Measurements from ENCODE around the gene ATP9A.
A peak's percentile ranks its signal among the peaks of the same experiment; 100 is the strongest.
"Not testable (repeated sequence)": the region's sequence is repeated elsewhere in the genome, so short reads cannot be mapped to it uniquely, and the experiment has no call there.

Gene ATP9A

DNA sequence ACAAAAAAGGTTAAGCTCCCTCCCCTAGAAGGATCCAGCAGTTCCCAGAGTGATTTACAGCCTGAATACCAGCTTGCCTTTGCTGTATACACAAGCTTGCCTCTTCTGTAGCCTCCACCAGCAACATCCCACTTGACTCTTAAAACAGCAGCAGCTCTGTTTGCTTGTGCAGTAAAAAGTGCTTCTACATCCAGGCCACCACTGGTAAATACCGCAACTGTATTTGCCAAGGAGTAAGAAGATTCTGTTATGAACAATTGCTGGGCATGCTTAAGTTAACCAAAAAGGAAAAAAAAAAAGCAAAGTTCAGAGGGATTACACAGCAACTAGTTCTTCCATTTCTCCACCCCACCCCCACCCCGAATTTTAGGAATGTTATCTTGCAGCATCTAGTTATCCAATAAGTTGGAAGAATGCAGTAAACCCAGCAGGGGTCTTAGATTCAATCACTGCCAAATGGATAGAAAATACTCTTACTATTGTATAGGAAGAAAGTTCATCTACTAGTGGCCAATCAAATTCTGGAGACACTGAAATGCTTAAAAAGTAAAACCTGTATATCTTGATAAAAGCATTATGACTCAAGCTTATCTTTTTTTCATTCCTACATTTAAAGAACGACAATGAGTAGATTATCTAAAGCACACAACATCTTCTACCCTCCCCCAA lies 29.3 kb upstream of the ATP9A start:
- DNase-seq (ENCODE audit: low read depth in 2 of 2): no peak

GRCh38 chr20:51796340-51796739 lies 28.1 kb upstream of the ATP9A start:
- DNase-seq (ENCODE audit: low read depth in 2 of 2): no peak

DNA sequence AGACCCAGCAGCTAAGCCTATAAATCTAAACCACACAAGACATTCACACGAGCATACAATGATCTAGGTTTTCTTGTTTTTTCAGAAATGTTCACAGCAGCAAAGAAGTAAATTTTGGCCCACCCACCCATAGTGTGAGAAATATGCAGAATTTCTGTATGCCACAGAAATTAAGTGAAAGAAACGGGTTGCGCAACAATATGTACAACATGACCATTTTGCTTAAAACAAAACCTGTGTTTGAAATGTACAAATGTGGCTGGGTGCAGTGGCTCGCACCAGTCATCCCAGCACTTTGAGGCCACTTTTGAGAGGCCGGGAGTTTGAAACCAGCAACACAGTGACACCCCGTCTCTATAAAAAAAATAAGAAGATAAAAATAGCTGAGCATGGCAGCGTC lies 24.8 kb upstream of the ATP9A start:
- DNase-seq (ENCODE audit: low read depth in 2 of 2): no peak

DNA sequence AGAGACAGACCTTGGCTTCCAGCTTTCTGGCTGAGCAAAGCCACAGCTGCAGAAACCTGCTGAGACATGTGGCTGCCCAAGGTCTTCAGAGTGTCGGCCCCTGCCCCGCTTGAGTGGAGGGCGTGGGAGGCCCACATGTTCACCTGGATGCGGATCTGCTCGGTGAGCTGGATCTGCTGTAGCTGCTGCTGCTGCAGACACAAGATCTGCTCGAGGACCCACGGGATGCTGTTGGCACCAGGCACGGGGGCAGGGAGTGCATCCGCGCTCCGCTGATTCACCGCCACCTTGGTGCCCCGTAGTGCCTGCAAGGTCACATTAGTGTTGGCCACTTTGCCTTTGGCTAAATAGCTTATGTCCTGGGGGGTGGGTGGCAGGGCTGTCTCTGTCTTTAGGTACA lies 23.4 kb upstream of the ATP9A start:
- no peak for DNase-seq (ENCODE audit: low read depth in 2 of 2)

- no peak for DNase-seq (ENCODE audit: low read depth in 2 of 2)
These were observed 22.1 kb upstream of the ATP9A start for GRCh38 chr20:51790256-51790655.

- DNase-seq (ENCODE audit: low read depth in 2 of 2): no peak
These were observed 21.2 kb upstream of the ATP9A start for GRCh38 chr20:51789434-51789833.

- no peak for DNase-seq (ENCODE audit: low read depth in 2 of 2)
These were observed 20.6 kb upstream of the ATP9A start for GRCh38 chr20:51788822-51789221.

- no peak for DNase-seq (ENCODE audit: low read depth in 2 of 2)
These were observed 16.1 kb upstream of the ATP9A start for GRCh38 chr20:51784299-51784698.

DNA sequence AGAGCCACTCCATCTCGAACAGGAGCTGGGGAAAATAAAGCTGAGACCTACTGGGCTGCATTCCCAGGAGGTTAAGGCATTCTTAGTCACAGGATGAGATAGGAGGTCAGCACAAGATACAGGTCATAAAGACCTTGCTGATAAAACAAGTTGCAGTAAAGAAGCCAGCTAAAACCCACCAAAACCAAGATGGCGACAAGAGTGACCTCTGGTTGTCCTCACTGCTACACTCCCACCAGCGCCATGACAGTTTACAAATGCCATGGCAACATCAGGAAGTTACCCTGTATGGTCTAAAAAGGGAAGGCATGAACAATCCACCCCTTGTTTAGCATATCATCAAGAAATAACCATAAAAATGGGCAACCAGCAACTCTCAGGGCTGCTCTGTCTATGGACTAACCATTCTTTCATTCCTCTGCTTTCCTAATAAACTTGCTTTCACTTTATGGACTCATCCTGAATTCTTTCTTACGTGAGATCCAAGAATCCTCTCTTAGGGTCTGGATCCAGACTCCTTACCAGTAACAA lies 10.1 kb upstream of the ATP9A start:
- not testable (repeated sequence) for DNase-seq (ENCODE audit: low read depth in 2 of 2)

- DNase-seq (ENCODE audit: low read depth in 2 of 2): no peak
These were observed 7.1 kb upstream of the ATP9A start for GRCh38 chr20:51775241-51775640.

- DNase-seq (ENCODE audit: low read depth in 2 of 2): no peak
These were observed 4.0 kb upstream of the ATP9A start for GRCh38 chr20:51772236-51772635.

GRCh38 chr20:51769976-51770615 lies 1.9 kb upstream of the ATP9A start:
- DNase-seq (ENCODE audit: low read depth in 2 of 2): no peak

DNA sequence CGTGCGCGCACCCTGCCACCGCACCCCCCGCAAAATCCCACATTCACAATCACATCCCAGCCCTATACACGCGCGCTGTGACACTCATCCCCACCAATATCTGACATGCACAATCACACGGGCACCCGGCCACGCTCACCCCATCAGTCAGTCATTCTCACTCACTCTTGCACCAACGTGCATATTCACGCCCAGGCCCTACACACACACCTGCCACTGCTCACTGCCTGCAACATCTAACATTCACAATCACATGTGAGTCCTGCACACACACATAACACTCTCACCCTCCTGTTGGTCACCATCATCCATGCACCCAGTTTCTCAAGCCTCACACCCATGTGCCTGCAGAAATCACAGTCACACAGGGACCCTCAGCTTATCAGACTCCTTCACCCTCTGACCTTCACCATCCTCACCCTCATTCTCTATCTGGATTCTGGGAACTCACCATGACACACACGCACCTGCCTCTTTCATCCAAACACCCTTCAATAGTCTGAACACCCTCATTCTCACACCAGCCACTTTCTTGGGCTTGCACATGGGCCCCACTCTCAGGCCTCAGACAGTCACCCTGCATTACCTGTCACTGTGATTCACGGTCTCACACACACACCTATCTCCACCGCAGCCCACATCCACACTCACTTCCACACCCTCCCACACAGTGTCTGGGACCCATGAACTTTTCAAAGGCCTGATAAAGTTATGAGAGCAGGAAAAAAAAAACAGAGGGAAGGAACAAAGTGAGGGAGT lies 748 bp upstream of the ATP9A start:
- no peak for DNase-seq (ENCODE audit: low read depth in 2 of 2)

DNA sequence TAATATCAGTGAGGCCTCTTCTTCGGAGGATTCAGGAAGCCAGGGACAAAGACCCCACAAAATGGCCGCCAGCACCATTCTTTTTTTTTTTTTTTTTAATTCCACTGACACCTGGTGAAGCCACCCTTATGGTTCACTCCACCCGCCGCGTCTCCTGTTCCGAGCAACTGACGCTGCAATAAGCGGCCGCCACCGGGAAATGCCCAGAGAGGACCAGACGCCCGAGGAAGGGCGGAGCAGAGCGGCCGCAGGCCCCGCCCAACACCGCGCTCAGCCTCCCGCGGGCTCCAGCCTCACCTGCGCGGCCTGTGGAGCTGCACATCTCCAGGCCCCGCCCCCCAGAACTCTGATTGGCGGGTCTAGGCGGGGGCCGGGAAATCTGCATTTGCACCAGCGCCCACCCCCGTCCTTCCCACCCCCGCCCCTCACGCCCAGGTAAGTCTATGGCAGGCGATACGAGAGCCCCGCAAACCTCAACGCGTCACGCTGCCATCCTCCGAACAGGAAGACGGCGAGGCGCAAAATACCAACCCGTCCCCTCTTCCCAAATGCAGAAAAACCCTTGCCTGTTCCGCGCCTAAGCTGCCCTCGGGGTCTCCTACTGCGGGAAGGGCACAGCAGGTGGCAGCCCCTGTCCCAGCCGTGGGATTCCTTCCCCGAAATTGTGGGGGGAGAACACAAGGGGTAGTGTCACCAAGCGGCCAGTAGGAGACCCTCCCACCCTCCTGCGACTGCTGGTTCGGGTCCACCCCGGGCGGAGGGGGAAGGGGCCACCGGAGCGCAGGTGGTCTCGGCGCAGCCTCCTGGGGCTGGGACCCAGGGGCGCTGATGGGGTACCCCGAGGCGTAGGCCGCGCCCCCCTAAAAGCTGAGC lies 960 bp downstream of the ATP9A start:
- peak; percentile 3 to 26 for DNase-seq (ENCODE audit: low read depth in 2 of 2)

DNA sequence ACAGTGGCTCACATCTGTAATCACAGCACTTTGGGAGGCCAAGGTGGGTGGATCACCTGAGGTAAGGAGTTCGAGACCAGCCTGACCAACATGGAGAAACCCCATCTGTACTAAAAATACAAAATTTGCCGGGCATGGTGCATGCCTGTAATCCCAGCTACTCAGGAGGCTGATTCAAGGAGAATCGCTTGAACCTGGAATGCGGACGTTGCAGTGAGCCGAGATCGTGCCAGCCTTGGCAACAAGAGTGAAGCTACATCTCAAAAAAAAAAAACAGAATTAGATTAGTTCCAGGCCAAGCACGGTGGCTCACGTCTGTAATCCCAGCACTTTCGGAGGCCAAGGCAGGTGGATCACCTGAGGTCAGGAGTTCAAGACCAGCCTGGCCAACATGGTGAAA lies 2.8 kb downstream of the ATP9A start:
- not testable (repeated sequence) for DNase-seq (ENCODE audit: low read depth in 2 of 2)

- DNase-seq (ENCODE audit: low read depth in 2 of 2): no peak
These were observed 4.1 kb downstream of the ATP9A start for GRCh38 chr20:51763965-51764602.

- DNase-seq (ENCODE audit: low read depth in 2 of 2): no peak
These were observed 7.2 kb downstream of the ATP9A start for GRCh38 chr20:51760905-51761546.

DNA sequence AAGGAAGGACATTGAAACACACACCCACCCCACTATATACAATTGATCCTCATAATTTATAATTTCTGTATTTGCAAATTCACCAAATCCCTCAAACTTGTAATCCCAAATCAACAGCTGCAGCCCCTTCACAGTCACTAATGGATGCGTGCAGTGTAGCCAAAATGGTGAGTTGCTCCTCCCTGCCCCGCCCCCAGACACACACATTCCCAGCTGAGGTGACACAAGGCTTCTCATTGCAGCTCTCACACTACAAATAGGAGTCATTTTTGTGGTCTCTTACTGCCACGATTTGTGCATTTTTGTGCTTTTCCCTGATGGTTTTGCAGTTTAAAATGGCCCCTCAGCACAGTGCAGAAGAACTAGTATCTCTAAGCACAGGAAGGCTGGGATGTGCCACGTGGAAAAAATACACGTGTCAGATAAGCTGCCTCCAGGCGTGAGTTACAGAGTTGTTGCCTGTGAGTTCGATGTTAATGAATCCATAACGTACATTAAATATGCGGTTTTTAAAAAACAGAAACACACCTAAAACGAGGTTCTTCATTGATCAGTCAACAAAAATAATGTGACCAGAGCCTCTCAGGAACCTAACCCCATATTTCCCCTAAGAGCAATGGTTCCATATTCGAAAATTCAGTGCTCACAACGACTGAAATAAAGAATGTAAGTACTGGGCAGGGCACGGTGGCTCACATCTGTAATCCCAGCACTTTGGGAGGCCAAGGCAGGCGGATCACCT lies 8.2 kb downstream of the ATP9A start:
- DNase-seq (ENCODE audit: low read depth in 2 of 2): no peak

GRCh38 chr20:51758978-51759544 lies 9.1 kb downstream of the ATP9A start:
- no peak for DNase-seq (ENCODE audit: low read depth in 2 of 2)

DNA sequence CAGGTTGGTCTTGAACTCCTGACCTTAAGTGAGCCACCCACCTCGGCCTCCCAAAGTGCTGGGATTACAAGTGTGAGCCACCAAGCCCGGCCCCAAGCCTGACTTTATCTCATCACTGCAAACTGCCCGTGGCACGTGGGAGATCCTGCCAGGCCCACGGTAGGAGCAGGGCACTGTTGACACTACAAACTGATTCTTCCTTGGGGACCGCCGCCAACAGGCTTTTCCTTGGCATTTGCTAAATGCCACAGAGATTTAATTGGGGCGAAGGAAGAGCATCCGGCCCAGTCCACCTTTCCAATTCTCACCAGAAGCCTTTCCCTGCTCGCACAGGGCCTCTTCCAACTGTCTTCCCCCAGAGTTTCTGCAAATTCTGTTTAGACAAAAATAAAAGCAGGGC lies 11.0 kb downstream of the ATP9A start:
- no peak for DNase-seq (ENCODE audit: low read depth in 2 of 2)

All from stimulated activated CD8-positive, alpha-beta memory T cell treated with anti-CD3 and anti-CD28 coated beads, Interleukin-15, amount 100 ng/mL, for 4 hours (primary cell).